Large intestine (tissue), 3 donors: Measurements from ENCODE around the gene SEC61A1. TPM values are rescaled to one million over a fixed set of nuclear protein-coding genes. Genes with fewer than 3 reads are reported as not detected.

Source experiments
- DNase-seq, 2 donors: peaks; one replicate each; pipeline versions ENCODE4 v3.0.0 to v3.0.0-alpha.2; 2013
- H3K27ac ChIP-seq: one replicate; pipeline ENCODE4 v1.5.1; 2013; ENCODE audit warnings: low read length
- H3K27me3 ChIP-seq: 2 replicates; pipeline ENCODE4 v1.6.1; 2013; ENCODE audit warnings: low read length; ENCODE audit not compliant: control insufficient read depth, insufficient read depth
- H3K36me3 ChIP-seq: 2 replicates; pipeline ENCODE4 v1.6.1; 2013; ENCODE audit warnings: low read length; ENCODE audit not compliant: control insufficient read depth, insufficient read depth
- H3K4me1 ChIP-seq: one replicate; pipeline ENCODE4 v1.6.1; 2013; ENCODE audit warnings: low read length; ENCODE audit not compliant: control insufficient read depth, insufficient read depth
- H3K4me3 ChIP-seq: one replicate; pipeline ENCODE4 v1.5.1; 2013; ENCODE audit warnings: low read length
- H3K9me3 ChIP-seq: one replicate; pipeline ENCODE4 v1.6.1; 2013; ENCODE audit warnings: mild to moderate bottlenecking, low read depth, low read length, moderate library complexity; ENCODE audit not compliant: control insufficient read depth
- WGBS: methylation state at CpG from one replicate; pipeline ENCODE4 v1.1.5; 2013; ENCODE audit warnings: low lambda C conversion rate; ENCODE audit not compliant: insufficient coverage; 5-methylcytosine and 5-hydroxymethylcytosine counted together
- polyA plus RNA-seq: library from polyadenylated mRNA; unstranded; fragments of 120-200 nt; gene quantifications from one replicate; pipeline ENCODE4 v1.2.1, GENCODE V29; 2013

The SEC61A1 gene
- polyA plus RNA-seq, 1 donor: 176 TPM

GRCh38 chr3:128077202-128077624, 25.0 kb downstream of the SEC61A1 start:
- Histone ChIP-seq H3K9me3 (peaks cover 7% of the 10 kb centered on the region), H3K27me3 (peaks cover 11% of the 10 kb centered on the region), H3K4me1 (peaks cover 9% of the 10 kb centered on the region), H3K27ac (no peak overlapping the region), H3K36me3 (peaks cover 34% of the 10 kb centered on the region), H3K4me3 (no peak overlapping the region)
- peak in 1 of 2 donors; percentile 35 for DNase-seq
- no CpG with 5 or more reads among the region's 11 CpGs for WGBS

DNA sequence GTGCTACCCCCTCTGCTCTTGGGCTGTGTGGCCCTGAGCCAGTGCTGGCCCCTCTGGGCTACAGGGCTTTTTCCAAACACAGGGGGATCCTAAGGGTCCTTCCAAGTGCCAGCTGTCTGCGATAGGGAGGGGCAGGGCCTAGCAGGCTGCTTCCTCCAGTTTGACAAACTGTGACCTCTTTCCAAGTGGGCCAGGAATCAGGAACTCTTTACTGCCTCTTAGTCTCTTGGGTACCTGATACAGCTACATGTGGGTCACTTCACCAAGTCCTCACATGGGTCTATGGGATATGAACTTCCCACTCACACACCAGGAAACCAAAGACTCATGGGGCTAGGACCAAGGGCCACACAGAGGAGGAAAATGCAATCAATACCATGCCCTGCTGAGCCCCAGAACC, 25.4 kb downstream of the SEC61A1 start:
- no peak overlapping the region for H3K4me3 ChIP-seq
- peaks cover 9% of the 10 kb centered on the region for H3K4me1 ChIP-seq
- WGBS: no CpG with 5 or more reads among the region's 1 CpG
- peaks cover 11% of the 10 kb centered on the region for H3K27me3 ChIP-seq
- peaks cover 7% of the 10 kb centered on the region for H3K9me3 ChIP-seq
- H3K36me3 ChIP-seq: peaks cover 34% of the 10 kb centered on the region
- no peak for DNase-seq
- no peak overlapping the region for H3K27ac ChIP-seq

DNA sequence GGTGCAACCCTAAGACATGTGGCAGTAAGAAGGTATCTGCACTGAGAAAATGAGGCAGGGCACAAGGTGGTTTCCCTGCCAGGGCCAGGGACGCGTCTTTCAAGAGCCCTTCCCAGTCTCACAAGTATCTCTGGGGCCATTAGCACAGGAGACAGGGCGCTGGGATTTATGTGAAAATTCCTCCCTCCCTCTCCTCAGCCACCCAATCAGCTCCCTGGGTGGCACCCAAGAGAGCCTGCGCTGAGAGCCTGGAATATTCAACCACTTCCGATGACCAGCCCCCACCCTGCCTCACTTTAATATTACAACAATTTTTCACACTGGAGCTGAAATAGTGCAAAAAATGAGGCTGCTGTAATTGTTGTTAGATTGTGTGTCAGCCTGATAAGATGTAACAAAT, 26.1 kb downstream of the SEC61A1 start:
- no CpG with 5 or more reads among the region's 5 CpGs for WGBS
- Histone ChIP-seq H3K4me1 (peaks cover 9% of the 10 kb centered on the region), H3K9me3 (peaks cover 7% of the 10 kb centered on the region), H3K27ac (no peak overlapping the region), H3K36me3 (peaks cover 33% of the 10 kb centered on the region), H3K27me3 (peaks cover 11% of the 10 kb centered on the region), H3K4me3 (no peak overlapping the region)
- DNase-seq: no peak

DNA sequence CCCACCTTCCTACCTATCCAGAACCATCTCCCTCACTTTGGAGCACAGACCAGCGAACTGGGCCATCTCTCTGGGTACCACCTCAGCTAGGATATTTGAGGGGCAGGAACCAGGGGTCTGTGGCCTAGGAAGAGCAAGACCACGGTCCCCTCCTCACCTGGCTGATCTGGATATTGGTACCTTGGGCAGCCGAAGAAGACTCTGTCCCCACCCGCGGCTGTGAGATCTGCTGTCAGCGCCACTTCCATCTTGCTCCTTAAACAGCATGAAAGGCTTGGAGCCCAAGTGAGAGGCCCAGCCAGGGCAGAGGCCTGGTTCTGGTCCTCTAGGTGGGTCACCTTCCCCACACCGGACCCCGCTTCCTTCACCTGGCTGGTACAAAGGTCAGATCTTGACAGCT, 26.6 kb downstream of the SEC61A1 start:
- Histone ChIP-seq H3K9me3 (peaks cover 7% of the 10 kb centered on the region), H3K4me1 (peaks cover 9% of the 10 kb centered on the region), H3K36me3 (peaks cover 35% of the 10 kb centered on the region), H3K4me3 (no peak overlapping the region), H3K27me3 (peaks cover 11% of the 10 kb centered on the region), H3K27ac (no peak overlapping the region)
- WGBS: no CpG with 5 or more reads among the region's 8 CpGs
- no peak for DNase-seq

DNA sequence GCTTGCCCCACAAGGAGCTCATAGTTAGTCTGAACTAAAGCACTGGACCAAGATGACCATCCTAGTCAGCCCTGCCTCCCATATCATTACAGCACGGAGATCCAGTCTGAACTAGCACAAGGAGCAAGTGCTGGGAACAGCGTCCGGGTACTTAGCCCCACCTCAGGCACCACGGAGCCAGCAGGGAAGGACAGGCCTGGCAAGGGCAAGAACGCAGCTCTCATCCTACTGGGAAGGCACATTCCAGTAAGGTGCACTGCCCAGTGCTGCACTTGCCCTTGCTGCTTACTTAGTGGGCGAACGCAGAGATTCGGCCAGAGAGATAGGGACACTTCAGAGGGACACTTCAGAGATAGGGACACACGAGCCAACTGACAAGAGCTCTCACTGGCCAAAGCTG, 27.6 kb downstream of the SEC61A1 start:
- H3K36me3 ChIP-seq: peaks cover 41% of the 10 kb centered on the region
- H3K27me3 ChIP-seq: peaks cover 11% of the 10 kb centered on the region
- no peak overlapping the region for H3K4me3 ChIP-seq
- no peak for DNase-seq
- peaks cover 9% of the 10 kb centered on the region for H3K4me1 ChIP-seq
- WGBS: no CpG with 5 or more reads among the region's 9 CpGs
- no peak overlapping the region for H3K27ac ChIP-seq
- peaks cover 7% of the 10 kb centered on the region for H3K9me3 ChIP-seq

- no peak overlapping the region for H3K27ac ChIP-seq
- whole genome bisulfite sequencing: 100% methylated on average over 1 of the region's 6 CpGs
- peaks cover 9% of the 10 kb centered on the region for H3K4me1 ChIP-seq
These were observed 28.3 kb downstream of the SEC61A1 start for GRCh38 chr3:128080323-128081080.

GRCh38 chr3:128081226-128081625, 29.0 kb downstream of the SEC61A1 start:
- H3K4me1 ChIP-seq: peaks cover 4% of the 10 kb centered on the region
- H3K9me3 ChIP-seq: peaks cover 1% of the 10 kb centered on the region
- no CpG with 5 or more reads among the region's 6 CpGs for WGBS
- peaks cover 54% of the 10 kb centered on the region for H3K36me3 ChIP-seq
- no peak for DNase-seq
- H3K27ac ChIP-seq: no peak overlapping the region
- peaks cover 5% of the 10 kb centered on the region for H3K27me3 ChIP-seq
- no peak overlapping the region for H3K4me3 ChIP-seq

More at GRCh38 chr3:128080323-128081080, 28.3 kb downstream of the SEC61A1 start:
- no peak for DNase-seq
- Histone ChIP-seq H3K9me3 (peaks cover 7% of the 10 kb centered on the region), H3K4me3 (no peak overlapping the region), H3K27me3 (peaks cover 11% of the 10 kb centered on the region), H3K36me3 (peaks cover 48% of the 10 kb centered on the region)

DNA sequence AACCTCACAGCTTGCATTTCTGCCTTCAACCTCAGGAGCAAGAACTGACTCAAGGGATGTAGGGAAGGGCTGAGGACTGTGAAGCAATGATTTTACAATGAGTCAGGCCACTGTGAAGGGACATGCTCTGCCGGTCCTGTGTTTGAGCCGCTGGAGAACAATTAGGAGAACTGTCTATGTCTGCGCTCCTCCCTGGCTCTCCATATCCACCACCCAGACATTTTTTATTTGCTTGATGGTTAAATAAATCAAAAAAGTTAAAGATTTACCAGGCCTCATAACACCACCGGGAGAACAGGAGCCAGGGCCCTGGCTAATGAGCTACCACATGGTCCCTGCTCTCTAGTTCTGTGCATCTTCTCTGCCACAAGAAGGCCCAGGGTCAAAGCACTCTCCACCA, 29.6 kb downstream of the SEC61A1 start:
- no CpG with 5 or more reads among the region's 4 CpGs for WGBS
- Histone ChIP-seq H3K36me3 (peaks cover 59% of the 10 kb centered on the region), H3K9me3 (no peaks in the 10 kb centered on the region), H3K27ac (no peak overlapping the region), H3K4me3 (no peak overlapping the region), H3K4me1 (no peaks in the 10 kb centered on the region), H3K27me3 (no peaks in the 10 kb centered on the region)
- DNase-seq: no peak

DNA sequence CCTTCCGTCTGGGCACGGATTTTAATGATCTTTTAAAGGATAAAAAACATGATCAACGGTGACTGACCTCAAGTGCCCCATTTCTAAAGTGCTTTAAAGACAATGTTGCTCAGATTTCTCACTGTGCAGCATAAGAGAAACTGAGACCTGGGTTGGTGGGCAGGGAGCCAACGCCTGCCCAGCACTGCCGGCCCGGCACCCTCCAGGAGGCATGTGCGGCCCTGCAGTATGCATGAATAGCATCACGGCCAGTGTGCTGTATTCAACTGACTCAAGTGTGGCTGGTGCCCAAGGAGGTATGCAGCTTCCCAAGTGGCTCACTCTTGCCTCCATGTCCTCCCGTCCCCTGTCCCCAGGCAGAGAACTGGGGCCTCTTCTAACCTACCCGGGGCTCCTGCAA, 30.3 kb downstream of the SEC61A1 start:
- no peak for DNase-seq
- Histone ChIP-seq H3K4me1 (no peaks in the 10 kb centered on the region), H3K4me3 (no peak overlapping the region), H3K27ac (no peak overlapping the region), H3K27me3 (no peaks in the 10 kb centered on the region), H3K36me3 (peaks cover 65% of the 10 kb centered on the region), H3K9me3 (no peaks in the 10 kb centered on the region)
- 100% methylated on average over 1 of the region's 10 CpGs for WGBS

- DNase-seq: no peak
- H3K4me3 ChIP-seq: no peak overlapping the region
- no peaks in the 10 kb centered on the region for H3K4me1 ChIP-seq
- H3K9me3 ChIP-seq: no peaks in the 10 kb centered on the region
- H3K27me3 ChIP-seq: no peaks in the 10 kb centered on the region
- H3K36me3 ChIP-seq: peaks cover 64% of the 10 kb centered on the region
- H3K27ac ChIP-seq: no peak overlapping the region
- WGBS: no CpG with 5 or more reads among the region's 10 CpGs
These were observed 31.2 kb downstream of the SEC61A1 start for GRCh38 chr3:128083396-128083795.
